SH-SY5Y (cell line): ENCODE data around the gene LGALS8.

Experiments used
- GATA2 ChIP-seq: IDR thresholded peaks from 2 replicates; pipeline ENCODE4 v1.6.1; 2011; ENCODE audit warnings: mild to moderate bottlenecking, low read depth, low read length
- GATA3 ChIP-seq: IDR thresholded peaks from 2 replicates; pipeline ENCODE4 v1.6.1; 2011; ENCODE audit warnings: low read depth, mild to moderate bottlenecking, low read length, moderate library complexity

GRCh38 chr1:236578661-236579060 lies 54.9 kb downstream of the LGALS8 start:
- TF ChIP-seq GATA2 (no peak), GATA3 (no peak)
